GM12878 (cell line): ENCODE data around the gene TMEM132D. TPM values are rescaled to one million over a fixed set of nuclear protein-coding genes. Genes with fewer than 3 reads are reported as not detected.

Experiments
- ATAC-seq: fragments of 200-7000 bp; cut with Tn5 transposase; 3 replicates; pipeline ENCODE4 v1.9.1; 2020; ENCODE audit warnings: mild to moderate bottlenecking, moderate library complexity
- BruUV-seq: library from RNA; stranded (reverse); fragments of 400-500 nt; replicated peaks from 2 replicates; lab custom pipeline; 2021; lab: Mats Ljungman, UMichigan
- CTCF ChIA-PET: fragments of 300-600 bp; sonication (Branson Sonifier 250); formaldehyde crosslinking; extraction: SDS; loops from one replicate; lab custom pipeline; 2021; ENCODE audit warnings: inconsistent platforms; lab: Yijun Ruan, JAX
- POLR2A ChIA-PET: fragments of 350-600 bp; formaldehyde crosslinking; extraction: SDS; loops from one replicate; lab custom pipeline; 2021; ENCODE audit warnings: inconsistent platforms; lab: Charles Lee
- RAD21 ChIA-PET: fragments of 300-600 bp; sonication (Branson Sonifier 250); formaldehyde crosslinking; loops from one replicate; lab custom pipeline; 2023; ENCODE audit warnings: antibody characterized with exemption; ENCODE audit not compliant: unreplicated experiment; lab: Charles Lee
- SMC1A ChIA-PET: fragments of 300-600 bp; sonication (Branson Sonifier 250); formaldehyde crosslinking; loops from one replicate; lab custom pipeline; 2023; ENCODE audit not compliant: unreplicated experiment, uncharacterized antibody; lab: Charles Lee
- DNase-seq: peaks from one replicate; pipeline ENCODE4 v3.0.0-alpha.2; 2011; ENCODE audit warnings: low read depth, low spot score
- FAIRE-seq: peaks from 3 replicates; lab custom pipeline; 2011; peaks lifted over from hg19 to GRCh38; lab: Jason Lieb, UNC
- H2AFZ ChIP-seq: 2 replicates; pipeline ENCODE4 v1.6.0; 2011; ENCODE audit warnings: low read depth, low read length, control low read depth; ENCODE audit not compliant: control insufficient read depth
- H3K27ac ChIP-seq: 2 replicates; pipeline ENCODE4 v1.5.1; 2011; ENCODE audit warnings: control low read depth; ENCODE audit not compliant: control insufficient read depth, insufficient read depth
- H3K27me3 ChIP-seq, 2 experiments: replicated peaks in 1 of 2; 2 replicates each; pipeline versions ENCODE4 v1.6.0 to v1.6.1; 2011; ENCODE audit warnings: low read length in 1 of 2; ENCODE audit not compliant: control insufficient read depth in 2 of 2, insufficient read depth in 2 of 2
- H3K36me3 ChIP-seq, 2 experiments: 2 replicates each; pipeline ENCODE4 v1.5.1; 2011; ENCODE audit warnings: low read length in 1 of 2; ENCODE audit not compliant: control insufficient read depth in 2 of 2, insufficient read depth in 2 of 2
- H3K4me1 ChIP-seq: 2 replicates; pipeline ENCODE4 v1.6.1; 2011; ENCODE audit warnings: mild to moderate bottlenecking, low read length, moderate library complexity, mixed read lengths; ENCODE audit not compliant: control insufficient read depth, insufficient read depth
- H3K4me2 ChIP-seq: 2 replicates; pipeline ENCODE4 v1.6.0; 2011; ENCODE audit warnings: control low read depth; ENCODE audit not compliant: control insufficient read depth, insufficient read depth
- H3K4me3 ChIP-seq: fragments of 200-600 bp; sonication (generic); 2 replicates; pipeline ENCODE4 v1.5.1; 2016
- H3K79me2 ChIP-seq: 2 replicates; pipeline ENCODE4 v1.6.0; 2011; ENCODE audit warnings: low read length; ENCODE audit not compliant: control insufficient read depth, insufficient read depth
- H3K9ac ChIP-seq: 2 replicates; pipeline ENCODE4 v1.8.0; 2011; ENCODE audit warnings: low read length, control low read depth, mixed read lengths; ENCODE audit not compliant: control insufficient read depth, insufficient read depth
- H3K9me3 ChIP-seq: replicated peaks from 3 replicates; pipeline ENCODE4 v1.5.1; 2011; ENCODE audit warnings: mild to moderate bottlenecking, low read length; ENCODE audit not compliant: control insufficient read depth, insufficient read depth
- H4K20me1 ChIP-seq: 2 replicates; pipeline ENCODE4 v1.6.0; 2011; ENCODE audit not compliant: control insufficient read depth, insufficient read depth
- BHLHE40 ChIP-seq, 2 experiments: fragments of 450-650 bp in 1 of 2; IDR thresholded peaks; 2 replicates each; pipeline ENCODE4 v1.6.1; 2011 to 2017; ENCODE audit warnings: low read depth in 2 of 2, borderline replicate concordance in 1 of 2, improper control_type of control experiment in 1 of 2, low read length in 1 of 2, mild to moderate bottlenecking in 1 of 2
- EED ChIP-seq: sonication (generic); IDR thresholded peaks from 2 replicates; pipeline ENCODE4 v1.6.1; 2016; ENCODE audit warnings: antibody characterized with exemption, low read depth
- HDAC6 ChIP-seq: fragments of 200-600 bp; sonication (generic); IDR thresholded peaks from one replicate; pipeline ENCODE4 v1.8.0; 2017; ENCODE audit warnings: antibody characterized with exemption; ENCODE audit not compliant: unreplicated experiment
- MTA2 ChIP-seq: fragments of 450-650 bp; IDR thresholded peaks from 2 replicates; pipeline ENCODE4 v1.6.1; 2016; ENCODE audit warnings: low read depth, mild to moderate bottlenecking, moderate library complexity
- MXI1 ChIP-seq: fragments of 150-350 bp; IDR thresholded peaks from 2 replicates; pipeline ENCODE4 v1.6.1; 2011; ENCODE audit warnings: low read depth, mild to moderate bottlenecking, inconsistent platforms, low read length, improper control_type of control experiment
- MYB ChIP-seq: fragments of 150-350 bp; IDR thresholded peaks from 2 replicates; pipeline ENCODE4 v1.6.1; 2014; ENCODE audit warnings: mild to moderate bottlenecking, low read depth, low read length, borderline replicate concordance
- NRF1 ChIP-seq: conservative IDR thresholded peaks from 2 replicates; pipeline ENCODE4 v1.6.1; 2011; ENCODE audit warnings: mild to moderate bottlenecking, low read depth, low read length, improper control_type of control experiment
- PAX8 ChIP-seq: fragments of 450-650 bp; IDR thresholded peaks from 2 replicates; pipeline ENCODE4 v1.6.1; 2017; ENCODE audit warnings: mild to moderate bottlenecking, moderate library complexity
- RBBP5 ChIP-seq: fragments of 200-600 bp; sonication (generic); conservative IDR thresholded peaks from 2 replicates; pipeline ENCODE4 v1.6.1; 2016
- SP1 ChIP-seq: IDR thresholded peaks from one replicate; pipeline ENCODE4 v1.6.1; 2011; ENCODE audit warnings: low read depth, low read length
- SUPT20H ChIP-seq: IDR thresholded peaks from 2 replicates; pipeline ENCODE4 v1.6.1; 2011; ENCODE audit warnings: low read depth, mild to moderate bottlenecking, low read length, moderate library complexity, borderline replicate concordance; ENCODE audit not compliant: control insufficient read depth
- ZBTB33 ChIP-seq: fragments of 450-650 bp; IDR thresholded peaks from 2 replicates; pipeline ENCODE4 v1.6.1; 2017; ENCODE audit warnings: mild to moderate bottlenecking
- ZNF384 ChIP-seq: IDR thresholded peaks from 2 replicates; pipeline ENCODE4 v1.6.1; 2012; ENCODE audit warnings: low read depth, mild to moderate bottlenecking, low read length, improper control_type of control experiment, borderline replicate concordance
- ZZZ3 ChIP-seq: IDR thresholded peaks from 2 replicates; pipeline ENCODE4 v1.6.1; 2011; ENCODE audit warnings: low read depth; ENCODE audit not compliant: control insufficient read depth, insufficient read length
- WGBS: methylation state at CpG from one replicate; pipeline ENCODE4 v1.1.6; 2016; ENCODE audit warnings: low lambda C conversion rate; ENCODE audit not compliant: insufficient replicate concordance, insufficient coverage; ENCODE audit errors: missing lambda C conversion rate; 5-methylcytosine and 5-hydroxymethylcytosine counted together
- in situ Hi-C: fragments of 300-500 bp; cut with MboI; formaldehyde crosslinking; loops from 9 replicates; pipeline ENCODE4 v1.14.3; 2018; ENCODE audit warnings: mixed read lengths
- intact Hi-C: fragments of 100-400 bp; cut with micrococcal nuclease; formaldehyde crosslinking; loops from one replicate; pipeline ENCODE4 v1.14.2; 2022; ENCODE audit not compliant: unreplicated experiment
- polyA plus RNA-seq, 11 experiments: library from polyadenylated mRNA; depleted of rRNA in 4 of 11; unstranded in 6 of 11; stranded (reverse) in 5 of 11; fragments of >200 nt; fragmentation: Nextera tagmentation in 4 of 11; fragmentation: Illumina TruSeq in 1 of 11; extraction: Ambion mirVana in 4 of 11; extraction: Trizol in 1 of 11; gene quantifications; 1 replicate in 1 of 11; 2 replicates in 10 of 11; pipeline versions ENCODE4 v1.2.1 to v1.2.3, GENCODE V29; 2011 to 2016; ENCODE audit warnings: inconsistent platforms in 2 of 11, missing spikeins in 2 of 11, low read depth in 1 of 11
- total RNA-seq, 4 experiments: library from RNA; depleted of rRNA in 3 of 4; stranded (reverse); fragments of >200 nt in 3 of 4; fragmentation: Illumina TruSeq in 1 of 4; extraction: Trizol in 1 of 4; gene quantifications; 2 replicates each; pipeline versions ENCODE4 v1.2.1 to v1.2.3, GENCODE V29; 2013 to 2021

Gene TMEM132D
- total and polyA plus RNA-seq, 10 of the 15 experiments (the other 5 are each of a cell fraction or from before 2014, with no cell fraction given): under 0.01 to 0.12 (median 0.02) TPM; not detected in 3

- H4K20me1 ChIP-seq: no peaks in the 10 kb centered on the region
- DNase-seq: no peak
- H3K4me3 ChIP-seq: no peak overlapping the region
- no peak for TF ChIP-seq RBBP5
- TF ChIP-seq MYB: no peak
- TF ChIP-seq ZNF384: no peak
- TF ChIP-seq PAX8: no peak
- no peak for TF ChIP-seq SUPT20H
- TF ChIP-seq HDAC6: no peak
- no peak for TF ChIP-seq SP1
- no peak for TF ChIP-seq ZZZ3
- TF ChIP-seq NRF1: no peak
- no peak for TF ChIP-seq BHLHE40 (IDR thresholded peaks at IDR 0.05; ENCODE audit: borderline replicate concordance in 1 of 2, low read depth in 2 of 2, low read length in 1 of 2)
- no peak for TF ChIP-seq MTA2
- no peak for TF ChIP-seq EED
- TF ChIP-seq MXI1: no peak
- TF ChIP-seq ZBTB33: no peak
- ATAC-seq: no peak
- WGBS: 0% methylated on average over 1 of the region's 1 CpG
- FAIRE-seq: no peak
- no peaks in the 10 kb centered on the region for H3K9me3 ChIP-seq
- RAD21 ChIA-PET: no interaction called here
- no peaks in the 10 kb centered on the region for H3K27me3 ChIP-seq
- POLR2A ChIA-PET: no interaction called here
- CTCF ChIA-PET: no interaction called here
- in situ Hi-C loops: no loop called here
- intact Hi-C loops: no loop called here
- H3K79me2 ChIP-seq: no peaks in the 10 kb centered on the region
- H3K4me2 ChIP-seq: no peak overlapping the region
- SMC1A ChIA-PET: no interaction called here
- no peak overlapping the region for H3K27ac ChIP-seq
- no peaks in the 10 kb centered on the region for H3K36me3 ChIP-seq
- no TSS peak for BruUV-seq
- H2AFZ ChIP-seq: no peak overlapping the region
- no peak overlapping the region for H3K9ac ChIP-seq
- H3K4me1 ChIP-seq: no peaks in the 10 kb centered on the region
These were observed 304.4 kb downstream of the TMEM132D start for GRCh38 chr12:129599406-129599805.
